Measurements from ENCODE around the gene WDR4.

DNA sequence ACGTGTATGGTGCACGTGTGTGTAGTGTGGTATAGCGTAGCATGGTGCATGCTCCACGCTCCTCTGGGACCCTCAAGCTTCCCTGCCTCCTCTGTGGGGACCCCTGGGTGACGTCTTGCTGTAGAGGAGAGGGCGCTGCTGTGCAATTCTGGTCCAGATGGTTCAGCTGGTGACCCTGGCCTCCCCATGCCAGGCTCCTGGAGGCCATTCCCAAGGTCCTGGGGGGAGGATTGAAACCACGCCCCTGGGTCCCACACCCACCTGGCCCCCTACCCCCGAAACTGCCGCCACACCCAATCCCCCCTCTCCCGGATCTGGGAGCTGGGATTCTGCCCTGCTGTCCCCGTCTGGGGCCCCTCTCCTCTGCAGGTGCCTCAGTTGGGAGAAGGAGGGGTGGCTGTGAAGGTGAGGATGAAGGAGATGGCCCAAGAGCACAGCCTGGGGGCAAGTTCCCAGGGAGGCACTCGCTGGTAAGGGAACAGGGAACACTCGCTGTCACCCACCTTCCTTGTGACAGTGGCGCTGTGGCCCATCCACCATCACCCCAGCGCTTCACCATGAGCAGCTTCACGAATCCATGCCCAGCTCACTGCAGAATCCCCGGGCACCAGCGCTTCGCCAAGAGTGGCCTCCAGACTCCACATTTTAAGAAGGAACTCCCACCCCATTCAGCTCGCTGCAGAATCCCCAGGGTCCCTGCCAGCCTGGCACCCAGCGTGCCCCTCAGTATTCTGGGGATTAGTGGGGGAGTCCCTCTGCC, 38.0 kb downstream of the WDR4 start:
- no peak for TF ChIP-seq YY1 (IDR thresholded peaks at IDR 0.05; ENCODE audit: insufficient read depth, insufficient read length)
- no peak for TF ChIP-seq ZNF274 (IDR thresholded peaks at IDR 0.05; ENCODE audit: low read depth, low read length)
- TF ChIP-seq SUZ12 (IDR thresholded peaks at IDR 0.05; ENCODE audit: extremely low read depth, insufficient read depth, insufficient read length) = no peak
